HepG2 (cell line): ENCODE results near the gene DNASE1L2. TPM values are rescaled to one million over a fixed set of nuclear protein-coding genes. Genes with fewer than 3 reads are reported as not detected.
A peak's percentile ranks its signal among the peaks of the same experiment; 100 is the strongest.

Experiments used
- ARNT ChIP-seq: fragments of 450-650 bp; IDR thresholded peaks from 2 replicates; pipeline ENCODE4 v1.6.1; 2017
- ATF7-NPFF ChIP-seq: sonication (generic); formaldehyde crosslinking; IDR thresholded peaks from 2 replicates; pipeline ENCODE4 v1.8.1; 2023; ENCODE audit warnings: mild to moderate bottlenecking, low read depth, missing genetic modification reagents, moderate library complexity
- HCFC1 ChIP-seq: fragments of 150-350 bp; IDR thresholded peaks from 2 replicates; pipeline ENCODE4 v1.6.1; 2014; ENCODE audit warnings: low read depth, low read length
- RARA ChIP-seq: IDR thresholded peaks from 2 replicates; pipeline ENCODE4 v1.6.1; 2016; ENCODE audit warnings: missing genetic modification reagents, missing compliant biosample characterization
- RBM22 ChIP-seq: fragments of 200-400 bp; formaldehyde crosslinking; optimal IDR thresholded peaks from 2 replicates; pipeline ENCODE3; 2017; ENCODE audit warnings: mild to moderate bottlenecking, low read length, moderate library complexity
- SP140L ChIP-seq: sonication (generic); formaldehyde crosslinking; IDR thresholded peaks from 2 replicates; pipeline ENCODE4 v1.4.0; 2020; ENCODE audit warnings: missing genetic modification reagents, borderline replicate concordance
- SP5 ChIP-seq: IDR thresholded peaks from 2 replicates; pipeline ENCODE4 v1.6.1; 2016; ENCODE audit warnings: low read depth, borderline replicate concordance
- THYN1 ChIP-seq: sonication (generic); formaldehyde crosslinking; IDR thresholded peaks from 2 replicates; pipeline ENCODE4 v1.8.1; 2023; ENCODE audit warnings: low read depth, mild to moderate bottlenecking, moderate library complexity, missing genetic modification reagents, borderline replicate concordance
- ZNF12 ChIP-seq: sonication (generic); formaldehyde crosslinking; IDR thresholded peaks from 2 replicates; pipeline ENCODE4 v1.5.0; 2020; ENCODE audit warnings: missing genetic modification reagents
- ZNF333 ChIP-seq: sonication (generic); formaldehyde crosslinking; IDR thresholded peaks from 2 replicates; pipeline ENCODE4 v1.4.0; 2020; ENCODE audit warnings: mild to moderate bottlenecking, missing genetic modification reagents, borderline replicate concordance
- ZNF430 ChIP-seq: sonication (generic); formaldehyde crosslinking; IDR thresholded peaks from 2 replicates; pipeline ENCODE4 v1.9.0; 2021; ENCODE audit warnings: mild to moderate bottlenecking, missing genetic modification reagents
- ZNF460 ChIP-seq: sonication (generic); formaldehyde crosslinking; IDR thresholded peaks from 2 replicates; pipeline ENCODE4 v1.5.1; 2020; ENCODE audit warnings: missing genetic modification reagents, mild to moderate bottlenecking, borderline replicate concordance
- polyA plus RNA-seq, 8 experiments: library from polyadenylated mRNA; depleted of rRNA in 3 of 8; stranded (reverse) in 7 of 8; unstranded in 1 of 8; fragments of >200 nt; fragmentation: Illumina TruSeq in 4 of 8; extraction: Trizol in 4 of 8; gene quantifications; 2 replicates each; pipeline versions ENCODE4 v1.2.1 to v1.2.3, GENCODE V29; 2011 to 2016; ENCODE audit warnings: low read depth in 4 of 8, missing spikeins in 1 of 8, mixed read lengths in 1 of 8; ENCODE audit not compliant: insufficient read depth in 1 of 8
- total RNA-seq, 5 experiments: library from RNA; depleted of rRNA; stranded (reverse); fragments of >200 nt; fragmentation: Illumina TruSeq; extraction: Trizol; gene quantifications; 2 replicates each; pipeline ENCODE4 v1.2.3, GENCODE V29; 2016; ENCODE audit warnings: low read depth in 1 of 5
- TF ChIP-seq, protein P1 (sequence below): sonication (generic); formaldehyde crosslinking; IDR thresholded peaks from 2 replicates; pipeline ENCODE4 v1.5.0; 2020; ENCODE audit warnings: mild to moderate bottlenecking, missing genetic modification reagents, borderline replicate concordance
- TF ChIP-seq, protein P2 (sequence below): sonication (generic); formaldehyde crosslinking; IDR thresholded peaks from 2 replicates; pipeline ENCODE4 v1.4.0; 2020; ENCODE audit warnings: missing genetic modification reagents
- TF ChIP-seq, protein P3 (sequence below): sonication (generic); formaldehyde crosslinking; IDR thresholded peaks from 2 replicates; pipeline ENCODE4 v1.8.0; 2022; ENCODE audit warnings: low read depth, missing genetic modification reagents
- TF ChIP-seq, protein P4 (sequence below): sonication (generic); formaldehyde crosslinking; IDR thresholded peaks from 2 replicates; pipeline ENCODE4 v1.8.1; 2022; ENCODE audit warnings: mild to moderate bottlenecking, missing genetic modification reagents

Gene DNASE1L2
- total and polyA plus RNA-seq, 2 of the 13 experiments (the other 11 are each of a cell fraction or from before 2014, with no cell fraction given), result 0.44 to 0.50 TPM

DNA sequence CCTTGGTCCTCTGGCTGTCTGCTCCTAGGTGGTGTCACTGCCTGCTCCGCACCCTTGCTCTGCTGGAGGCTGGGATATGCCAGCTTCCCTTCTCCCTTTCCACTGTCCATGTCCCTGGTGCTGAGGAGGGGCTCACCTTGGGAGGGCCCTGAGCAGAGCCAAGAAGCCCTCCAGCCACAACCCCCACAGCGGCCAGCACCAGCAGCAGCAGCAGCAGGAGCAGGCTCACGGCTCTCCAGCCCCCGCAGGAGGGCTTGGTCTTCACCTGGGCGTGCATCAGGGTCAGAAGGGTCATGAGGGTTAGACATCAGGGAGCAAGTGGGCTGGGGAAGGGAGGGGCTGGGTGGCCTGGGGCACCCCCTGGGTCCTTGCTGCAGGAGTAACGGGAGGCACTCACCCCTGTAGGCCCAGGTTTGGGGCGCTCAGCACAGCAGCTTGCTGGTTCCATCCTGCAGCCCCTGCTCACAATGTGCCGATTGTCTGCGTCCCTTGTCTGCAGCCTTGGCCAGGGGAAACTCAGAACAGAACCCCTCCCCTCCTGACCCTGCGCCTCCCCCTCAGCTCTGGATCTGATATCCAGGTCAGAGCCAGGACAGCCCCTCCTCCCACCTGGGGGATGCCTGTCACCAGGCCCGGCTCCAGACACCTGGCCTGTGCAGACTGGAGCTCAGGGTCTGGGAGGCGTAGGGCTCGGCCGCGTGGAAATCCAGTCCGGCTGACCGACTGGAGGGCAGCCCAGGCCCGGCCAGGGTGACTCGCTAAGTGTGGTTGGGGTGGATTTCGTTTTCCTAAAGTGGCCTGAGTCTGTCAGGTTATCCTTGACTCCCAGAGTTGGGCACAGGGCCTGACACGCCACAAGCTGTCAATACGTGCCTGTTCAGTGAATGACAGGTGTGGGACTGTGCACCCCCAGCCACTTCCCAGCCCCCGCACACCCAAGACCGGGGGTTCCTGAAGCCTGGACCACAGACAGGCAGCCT lies 25.6 kb upstream of the DNASE1L2 start, which contains the start of gene BRICD5 (continued):
- TF ChIP-seq, protein P1, sequence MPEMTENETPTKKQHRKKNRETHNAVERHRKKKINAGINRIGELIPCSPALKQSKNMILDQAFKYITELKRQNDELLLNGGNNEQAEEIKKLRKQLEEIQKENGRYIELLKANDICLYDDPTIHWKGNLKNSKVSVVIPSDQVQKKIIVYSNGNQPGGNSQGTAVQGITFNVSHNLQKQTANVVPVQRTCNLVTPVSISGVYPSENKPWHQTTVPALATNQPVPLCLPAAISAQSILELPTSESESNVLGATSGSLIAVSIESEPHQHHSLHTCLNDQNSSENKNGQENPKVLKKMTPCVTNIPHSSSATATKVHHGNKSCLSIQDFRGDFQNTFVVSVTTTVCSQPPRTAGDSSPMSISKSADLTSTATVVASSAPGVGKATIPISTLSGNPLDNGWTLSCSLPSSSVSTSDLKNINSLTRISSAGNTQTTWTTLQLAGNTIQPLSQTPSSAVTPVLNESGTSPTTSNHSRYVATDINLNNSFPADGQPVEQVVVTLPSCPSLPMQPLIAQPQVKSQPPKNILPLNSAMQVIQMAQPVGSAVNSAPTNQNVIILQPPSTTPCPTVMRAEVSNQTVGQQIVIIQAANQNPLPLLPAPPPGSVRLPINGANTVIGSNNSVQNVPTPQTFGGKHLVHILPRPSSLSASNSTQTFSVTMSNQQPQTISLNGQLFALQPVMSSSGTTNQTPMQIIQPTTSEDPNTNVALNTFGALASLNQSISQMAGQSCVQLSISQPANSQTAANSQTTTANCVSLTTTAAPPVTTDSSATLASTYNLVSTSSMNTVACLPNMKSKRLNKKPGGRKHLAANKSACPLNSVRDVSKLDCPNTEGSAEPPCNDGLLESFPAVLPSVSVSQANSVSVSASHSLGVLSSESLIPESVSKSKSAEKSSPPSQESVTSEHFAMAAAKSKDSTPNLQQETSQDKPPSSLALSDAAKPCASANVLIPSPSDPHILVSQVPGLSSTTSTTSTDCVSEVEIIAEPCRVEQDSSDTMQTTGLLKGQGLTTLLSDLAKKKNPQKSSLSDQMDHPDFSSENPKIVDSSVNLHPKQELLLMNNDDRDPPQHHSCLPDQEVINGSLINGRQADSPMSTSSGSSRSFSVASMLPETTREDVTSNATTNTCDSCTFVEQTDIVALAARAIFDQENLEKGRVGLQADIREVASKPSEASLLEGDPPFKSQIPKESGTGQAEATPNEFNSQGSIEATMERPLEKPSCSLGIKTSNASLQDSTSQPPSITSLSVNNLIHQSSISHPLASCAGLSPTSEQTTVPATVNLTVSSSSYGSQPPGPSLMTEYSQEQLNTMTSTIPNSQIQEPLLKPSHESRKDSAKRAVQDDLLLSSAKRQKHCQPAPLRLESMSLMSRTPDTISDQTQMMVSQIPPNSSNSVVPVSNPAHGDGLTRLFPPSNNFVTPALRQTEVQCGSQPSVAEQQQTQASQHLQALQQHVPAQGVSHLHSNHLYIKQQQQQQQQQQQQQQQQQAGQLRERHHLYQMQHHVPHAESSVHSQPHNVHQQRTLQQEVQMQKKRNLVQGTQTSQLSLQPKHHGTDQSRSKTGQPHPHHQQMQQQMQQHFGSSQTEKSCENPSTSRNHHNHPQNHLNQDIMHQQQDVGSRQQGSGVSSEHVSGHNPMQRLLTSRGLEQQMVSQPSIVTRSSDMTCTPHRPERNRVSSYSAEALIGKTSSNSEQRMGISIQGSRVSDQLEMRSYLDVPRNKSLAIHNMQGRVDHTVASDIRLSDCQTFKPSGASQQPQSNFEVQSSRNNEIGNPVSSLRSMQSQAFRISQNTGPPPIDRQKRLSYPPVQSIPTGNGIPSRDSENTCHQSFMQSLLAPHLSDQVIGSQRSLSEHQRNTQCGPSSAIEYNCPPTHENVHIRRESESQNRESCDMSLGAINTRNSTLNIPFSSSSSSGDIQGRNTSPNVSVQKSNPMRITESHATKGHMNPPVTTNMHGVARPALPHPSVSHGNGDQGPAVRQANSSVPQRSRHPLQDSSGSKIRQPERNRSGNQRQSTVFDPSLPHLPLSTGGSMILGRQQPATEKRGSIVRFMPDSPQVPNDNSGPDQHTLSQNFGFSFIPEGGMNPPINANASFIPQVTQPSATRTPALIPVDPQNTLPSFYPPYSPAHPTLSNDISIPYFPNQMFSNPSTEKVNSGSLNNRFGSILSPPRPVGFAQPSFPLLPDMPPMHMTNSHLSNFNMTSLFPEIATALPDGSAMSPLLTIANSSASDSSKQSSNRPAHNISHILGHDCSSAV (CRISPR knock-in tag), result no peak
- TF ChIP-seq, protein P2, sequence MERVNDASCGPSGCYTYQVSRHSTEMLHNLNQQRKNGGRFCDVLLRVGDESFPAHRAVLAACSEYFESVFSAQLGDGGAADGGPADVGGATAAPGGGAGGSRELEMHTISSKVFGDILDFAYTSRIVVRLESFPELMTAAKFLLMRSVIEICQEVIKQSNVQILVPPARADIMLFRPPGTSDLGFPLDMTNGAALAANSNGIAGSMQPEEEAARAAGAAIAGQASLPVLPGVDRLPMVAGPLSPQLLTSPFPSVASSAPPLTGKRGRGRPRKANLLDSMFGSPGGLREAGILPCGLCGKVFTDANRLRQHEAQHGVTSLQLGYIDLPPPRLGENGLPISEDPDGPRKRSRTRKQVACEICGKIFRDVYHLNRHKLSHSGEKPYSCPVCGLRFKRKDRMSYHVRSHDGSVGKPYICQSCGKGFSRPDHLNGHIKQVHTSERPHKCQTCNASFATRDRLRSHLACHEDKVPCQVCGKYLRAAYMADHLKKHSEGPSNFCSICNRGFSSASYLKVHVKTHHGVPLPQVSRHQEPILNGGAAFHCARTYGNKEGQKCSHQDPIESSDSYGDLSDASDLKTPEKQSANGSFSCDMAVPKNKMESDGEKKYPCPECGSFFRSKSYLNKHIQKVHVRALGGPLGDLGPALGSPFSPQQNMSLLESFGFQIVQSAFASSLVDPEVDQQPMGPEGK (CRISPR knock-in tag), result peak; percentile 87
- no peak for TF ChIP-seq ARNT
- TF ChIP-seq ZNF333 (CRISPR knock-in tag), result no peak
- TF ChIP-seq, protein P3, sequence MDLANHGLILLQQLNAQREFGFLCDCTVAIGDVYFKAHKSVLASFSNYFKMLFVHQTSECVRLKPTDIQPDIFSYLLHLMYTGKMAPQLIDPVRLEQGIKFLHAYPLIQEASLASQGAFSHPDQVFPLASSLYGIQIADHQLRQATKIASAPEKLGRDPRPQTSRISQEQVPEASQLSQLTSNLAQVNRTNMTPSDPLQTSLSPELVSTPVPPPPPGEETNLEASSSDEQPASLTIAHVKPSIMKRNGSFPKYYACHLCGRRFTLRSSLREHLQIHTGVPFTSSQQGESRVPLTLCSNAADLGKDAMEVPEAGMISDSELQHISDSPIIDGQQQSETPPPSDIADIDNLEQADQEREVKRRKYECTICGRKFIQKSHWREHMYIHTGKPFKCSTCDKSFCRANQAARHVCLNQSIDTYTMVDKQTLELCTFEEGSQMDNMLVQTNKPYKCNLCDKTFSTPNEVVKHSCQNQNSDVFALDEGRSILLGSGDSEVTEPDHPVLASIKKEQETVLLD, result 0 out of 2 replicates have a peak, but pooled peaks have one; percentile 41
- TF ChIP-seq HCFC1, result no peak
- TF ChIP-seq ATF7-NPFF (CRISPR knock-in tag), result no peak
- no peak for TF ChIP-seq THYN1 (CRISPR knock-in tag)
- TF ChIP-seq ZNF12 (CRISPR knock-in tag), result no peak
- TF ChIP-seq SP140L, result no peak
- TF ChIP-seq RBM22, result peak; percentile 12
- peak; percentile 39 for TF ChIP-seq RARA (CRISPR knock-in tag)
- TF ChIP-seq ZNF460 (CRISPR knock-in tag), result no peak
- no peak for TF ChIP-seq ZNF430 (CRISPR knock-in tag)
- TF ChIP-seq, protein P4, sequence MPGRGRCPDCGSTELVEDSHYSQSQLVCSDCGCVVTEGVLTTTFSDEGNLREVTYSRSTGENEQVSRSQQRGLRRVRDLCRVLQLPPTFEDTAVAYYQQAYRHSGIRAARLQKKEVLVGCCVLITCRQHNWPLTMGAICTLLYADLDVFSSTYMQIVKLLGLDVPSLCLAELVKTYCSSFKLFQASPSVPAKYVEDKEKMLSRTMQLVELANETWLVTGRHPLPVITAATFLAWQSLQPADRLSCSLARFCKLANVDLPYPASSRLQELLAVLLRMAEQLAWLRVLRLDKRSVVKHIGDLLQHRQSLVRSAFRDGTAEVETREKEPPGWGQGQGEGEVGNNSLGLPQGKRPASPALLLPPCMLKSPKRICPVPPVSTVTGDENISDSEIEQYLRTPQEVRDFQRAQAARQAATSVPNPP (CRISPR knock-in tag), result no peak
- TF ChIP-seq SP5 (CRISPR knock-in tag), result peak; percentile 77; the same call in 1 of the 2 replicates
